PC-3 (cell line): ENCODE results near the gene STX5. TPM values are rescaled to one million over a fixed set of nuclear protein-coding genes. Genes with fewer than 3 reads are reported as not detected.
A peak's percentile ranks its signal among the peaks of the same experiment; 100 is the strongest.

Source experiments
- ATAC-seq: fragments of 200-7000 bp; cut with Tn5 transposase; 2 replicates; pipeline ENCODE4 v1.9.1; 2020; ENCODE audit warnings: mild to moderate bottlenecking, moderate library complexity
- BruUV-seq: library from RNA; stranded (reverse); fragments of 400-500 nt; replicated peaks from 2 replicates; lab custom pipeline; 2021; lab: Mats Ljungman, UMichigan
- CTCF ChIA-PET: fragments of 300-600 bp; sonication (Branson Sonifier 250); formaldehyde crosslinking; loops from one replicate; lab custom pipeline; 2022; ENCODE audit warnings: antibody characterized with exemption; lab: Charles Lee
- POLR2A ChIA-PET: fragments of 300-600 bp; sonication (Branson Sonifier 250); formaldehyde crosslinking; loops from one replicate; lab custom pipeline; 2022; ENCODE audit warnings: antibody characterized with exemption; ENCODE audit not compliant: unreplicated experiment; lab: Charles Lee
- DNase-seq: peaks from one replicate; pipeline ENCODE4 v3.0.0-alpha.2; 2015
- H2AFZ ChIP-seq: fragments of 300-600 bp; sonication (generic); 2 replicates; pipeline ENCODE4 v1.6.0; 2016; ENCODE audit warnings: antibody characterized with exemption, low read length
- H3F3A ChIP-seq: fragments of 300-600 bp; sonication (generic); one replicate; pipeline ENCODE4 v1.6.0; 2017; ENCODE audit warnings: antibody characterized with exemption, low read length, control low read depth, mild to moderate bottlenecking; ENCODE audit not compliant: unreplicated experiment
- H3K27ac ChIP-seq: fragments of 300-600 bp; sonication (generic); 2 replicates; pipeline ENCODE4 v1.5.1; 2016; ENCODE audit warnings: mild to moderate bottlenecking, low read length
- H3K27me3 ChIP-seq: fragments of 300-600 bp; sonication (generic); 2 replicates; pipeline ENCODE4 v1.6.1; 2016; ENCODE audit warnings: low read length, mixed read lengths
- H3K36me3 ChIP-seq: fragments of 300-600 bp; sonication (generic); 2 replicates; pipeline ENCODE4 v1.6.1; 2016; ENCODE audit warnings: low read depth, mixed run types, low read length, mixed read lengths
- H3K4me1 ChIP-seq: fragments of 300-600 bp; sonication (generic); 2 replicates; pipeline ENCODE4 v1.5.1; 2016; ENCODE audit warnings: low read length; ENCODE audit not compliant: insufficient read depth
- H3K4me2 ChIP-seq: fragments of 300-600 bp; sonication (generic); 2 replicates; pipeline ENCODE4 v1.6.0; 2016; ENCODE audit warnings: low read length
- H3K4me3 ChIP-seq: fragments of 300-600 bp; sonication (generic); 2 replicates; pipeline ENCODE4 v1.5.1; 2016; ENCODE audit warnings: mild to moderate bottlenecking, low read length, mixed read lengths
- H3K79me2 ChIP-seq: fragments of 300-600 bp; sonication (generic); 2 replicates; pipeline ENCODE4 v1.6.1; 2017; ENCODE audit warnings: low read length, mixed read lengths
- H3K9ac ChIP-seq: fragments of 300-600 bp; sonication (generic); 2 replicates; pipeline ENCODE4 v1.6.0; 2016; ENCODE audit warnings: mild to moderate bottlenecking, low read length
- H3K9me2 ChIP-seq: fragments of 300-600 bp; sonication (generic); replicated peaks from 2 replicates; pipeline ENCODE4 v1.6.1; 2016; ENCODE audit warnings: mixed run types, low read length, mixed read lengths
- H3K9me3 ChIP-seq: fragments of 300-600 bp; sonication (generic); 2 replicates; pipeline ENCODE4 v1.6.1; 2016; ENCODE audit warnings: low read length, mixed read lengths
- H4K20me1 ChIP-seq: fragments of 300-600 bp; sonication (generic); 2 replicates; pipeline ENCODE4 v1.6.1; 2016; ENCODE audit warnings: low read length, mixed read lengths
- CTCF ChIP-seq: fragments of 300-600 bp; sonication (generic); conservative IDR thresholded peaks from 2 replicates; pipeline ENCODE4 v1.5.1; 2017; ENCODE audit warnings: antibody characterized with exemption, low read depth, mild to moderate bottlenecking, low read length
- EZH2 ChIP-seq: fragments of 300-600 bp; sonication (generic); IDR thresholded peaks from one replicate; pipeline ENCODE4 v1.6.1; 2017; ENCODE audit warnings: antibody characterized with exemption, mild to moderate bottlenecking, low read length; ENCODE audit not compliant: unreplicated experiment
- EZH2phosphoT487 ChIP-seq: fragments of 300-600 bp; sonication (generic); IDR thresholded peaks from 2 replicates; pipeline ENCODE4 v1.6.1; 2018; ENCODE audit warnings: mild to moderate bottlenecking, antibody characterized with exemption, low read length, borderline replicate concordance
- intact Hi-C: fragments of 100-400 bp; cut with micrococcal nuclease; formaldehyde crosslinking; loops from 2 replicates; pipeline ENCODE4 v1.9.0; 2023
- total RNA-seq: library from RNA; depleted of rRNA; stranded (reverse); fragments of >200 nt; gene quantifications from 2 replicates; pipeline ENCODE4 v1.2.3, GENCODE V29; 2014

The STX5 gene
- total RNA-seq, 1 experiment from 2014 or later, result 48.2 TPM

DNA sequence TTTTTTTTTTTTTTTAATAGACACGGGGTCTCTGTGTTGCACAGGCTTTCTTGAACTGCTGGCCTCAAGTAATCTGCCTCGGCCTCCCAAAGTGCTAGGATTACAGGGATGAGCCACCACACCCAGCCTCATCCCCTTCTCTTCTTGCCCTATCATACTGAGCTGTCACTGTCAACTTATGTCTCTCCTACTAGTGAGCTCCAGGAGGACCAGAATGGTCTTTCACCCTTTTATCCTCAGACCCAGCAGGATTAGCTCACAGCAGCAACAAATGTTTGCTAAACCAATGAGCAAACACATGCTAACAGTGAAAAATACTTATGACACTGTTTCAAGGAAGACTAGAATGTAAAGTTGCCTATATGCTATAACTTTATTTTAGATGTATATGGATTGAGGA is 20.2 kb downstream of the STX5 start:
- no peaks in the 10 kb centered on the region; the same call in 1 of the 2 replicates for H3K36me3 ChIP-seq
- H3K4me1 ChIP-seq, result no peaks in the 10 kb centered on the region
- no peak overlapping the region for H3K27ac ChIP-seq
- H3K9ac ChIP-seq, result no peak overlapping the region
- H3K4me2 ChIP-seq, result no peak overlapping the region
- no peaks in the 10 kb centered on the region for H3K9me3 ChIP-seq
- H3F3A ChIP-seq, result no peaks in the 10 kb centered on the region
- no peak for DNase-seq
- TF ChIP-seq EZH2 (no peak), CTCF (no peak), EZH2phosphoT487 (no peak)
- no peak overlapping the region for H3K4me3 ChIP-seq
- H3K9me2 ChIP-seq, result no peaks in the 10 kb centered on the region
- H3K27me3 ChIP-seq, result no peaks in the 10 kb centered on the region
- H4K20me1 ChIP-seq, result no peaks in the 10 kb centered on the region
- no peak overlapping the region for H2AFZ ChIP-seq
- ATAC-seq, result no peak
- BruUV-seq, result no TSS peak
- H3K79me2 ChIP-seq, result no peaks in the 10 kb centered on the region
- POLR2A ChIA-PET, result no interaction called here
- CTCF ChIA-PET, result no interaction called here
- intact Hi-C loops, result no loop called here

- no peaks in the 10 kb centered on the region for H3K27me3 ChIP-seq
- H4K20me1 ChIP-seq, result no peaks in the 10 kb centered on the region
- intact Hi-C loops, result no loop called here
- no TSS peak for BruUV-seq
- ATAC-seq (no peak), DNase-seq (no peak)
- H3K27ac ChIP-seq, result no peak overlapping the region
- H3K4me3 ChIP-seq, result no peak overlapping the region
- no peaks in the 10 kb centered on the region for H3K79me2 ChIP-seq
- no peak overlapping the region for H3K4me2 ChIP-seq
- H3K9me3 ChIP-seq, result no peaks in the 10 kb centered on the region
- peaks cover 6% of the 10 kb centered on the region; the same call in 1 of the 2 replicates for H3K4me1 ChIP-seq
- TF ChIP-seq EZH2 (no peak), EZH2phosphoT487 (no peak), CTCF (no peak)
- no peak overlapping the region for H3K9ac ChIP-seq
- H2AFZ ChIP-seq, result no peak overlapping the region
- POLR2A ChIA-PET, result no interaction called here
- no peaks in the 10 kb centered on the region for H3K9me2 ChIP-seq
- H3K36me3 ChIP-seq, result no peaks in the 10 kb centered on the region
- H3F3A ChIP-seq, result no peaks in the 10 kb centered on the region
- CTCF ChIA-PET, result interaction anchor here (0.5 kb wide), 1 partner anchor 51 kb away, joined by 5 read pairs; no protein-coding TSS in a partner anchor
Observed at GRCh38 chr11:62810748-62811147, 21.1 kb downstream of the STX5 start.

DNA sequence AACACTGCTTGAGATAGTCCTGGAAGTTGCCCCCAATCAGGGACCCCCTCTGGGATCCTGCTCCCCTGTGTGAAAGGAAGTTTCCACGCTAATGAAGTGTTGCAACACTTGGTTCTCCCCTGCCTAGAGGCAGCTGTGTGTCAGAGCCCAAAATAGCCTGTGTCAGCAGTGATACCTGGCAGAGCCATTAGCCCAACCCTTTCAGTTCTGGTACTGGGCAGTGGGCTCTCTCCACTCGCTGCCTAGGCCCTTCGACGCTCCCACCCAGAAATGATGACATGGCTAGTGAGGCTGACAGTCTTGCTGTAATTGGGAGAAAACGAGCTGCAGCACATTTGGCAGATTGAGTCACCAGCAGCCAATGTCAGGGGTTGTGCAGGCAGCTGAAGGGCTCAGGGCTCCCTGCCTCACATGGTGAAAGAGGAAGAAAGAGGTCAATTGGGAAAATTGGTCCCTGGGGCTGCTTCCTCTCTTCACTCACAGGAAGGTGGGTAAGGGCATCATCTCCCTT is 25.2 kb downstream of the STX5 start:
- peaks cover 29% of the 10 kb centered on the region for H3K79me2 ChIP-seq
- H4K20me1 ChIP-seq, result peaks cover 17% of the 10 kb centered on the region
- no peak overlapping the region for H3K9ac ChIP-seq
- no TSS peak for BruUV-seq
- H3K27ac ChIP-seq, result no peak overlapping the region
- H3F3A ChIP-seq, result no peaks in the 10 kb centered on the region
- ATAC-seq (no peak), DNase-seq (no peak)
- H3K4me2 ChIP-seq, result peak overlapping the region; percentile 82
- no peaks in the 10 kb centered on the region for H3K27me3 ChIP-seq
- H3K9me3 ChIP-seq, result no peaks in the 10 kb centered on the region
- TF ChIP-seq CTCF, result no peak
- TF ChIP-seq EZH2, result no peak
- TF ChIP-seq EZH2phosphoT487, result no peak
- POLR2A ChIA-PET, result interaction anchor here (1.6 kb wide), 1 partner anchor 35 kb away, joined by 8 read pairs; no protein-coding TSS in a partner anchor
- no peaks in the 10 kb centered on the region for H3K9me2 ChIP-seq
- CTCF ChIA-PET, result interaction anchor here (1.3 kb wide), 1 partner anchor 19 kb away, joined by 4 read pairs; no protein-coding TSS in a partner anchor
- intact Hi-C loops, result no loop called here
- peaks cover 17% of the 10 kb centered on the region for H3K4me1 ChIP-seq
- no peak overlapping the region for H2AFZ ChIP-seq
- H3K4me3 ChIP-seq, result no peak overlapping the region
- peaks cover 20% of the 10 kb centered on the region for H3K36me3 ChIP-seq
